Transverse colon (tissue), 4 donors: Measurements from ENCODE around the gene VEGFB.

ENCODE experiments used
- EP300 ChIP-seq: sonication (generic); formaldehyde crosslinking; IDR thresholded peaks from one replicate; pipeline ENCODE4 v1.6.1; 2017; ENCODE audit warnings: antibody characterized with exemption, low read depth
- POLR2A ChIP-seq: fragments of 450-650 bp; IDR thresholded peaks from one replicate; pipeline ENCODE4 v1.6.1; 2016; ENCODE audit warnings: antibody characterized with exemption, mild to moderate bottlenecking, moderate library complexity
- POLR2AphosphoS5 ChIP-seq, 3 donors: sonication (generic); formaldehyde crosslinking; IDR thresholded peaks; one replicate each; pipeline ENCODE4 v1.6.1; 2016; ENCODE audit warnings: antibody characterized with exemption in 3 of 3
- TF ChIP-seq, protein P1 (sequence below), 5 experiments: fragments of 200-600 bp in 3 of 5; fragments of 450-650 bp in 2 of 5; sonication (generic) in 3 of 5; IDR thresholded peaks; 1 replicate in 2 of 5; 2 replicates in 3 of 5; pipeline ENCODE4 v1.5.1; 2016 to 2017; ENCODE audit warnings: antibody characterized with exemption in 5 of 5, inconsistent platforms in 3 of 5, mild to moderate bottlenecking in 2 of 5, moderate library complexity in 1 of 5

DNA sequence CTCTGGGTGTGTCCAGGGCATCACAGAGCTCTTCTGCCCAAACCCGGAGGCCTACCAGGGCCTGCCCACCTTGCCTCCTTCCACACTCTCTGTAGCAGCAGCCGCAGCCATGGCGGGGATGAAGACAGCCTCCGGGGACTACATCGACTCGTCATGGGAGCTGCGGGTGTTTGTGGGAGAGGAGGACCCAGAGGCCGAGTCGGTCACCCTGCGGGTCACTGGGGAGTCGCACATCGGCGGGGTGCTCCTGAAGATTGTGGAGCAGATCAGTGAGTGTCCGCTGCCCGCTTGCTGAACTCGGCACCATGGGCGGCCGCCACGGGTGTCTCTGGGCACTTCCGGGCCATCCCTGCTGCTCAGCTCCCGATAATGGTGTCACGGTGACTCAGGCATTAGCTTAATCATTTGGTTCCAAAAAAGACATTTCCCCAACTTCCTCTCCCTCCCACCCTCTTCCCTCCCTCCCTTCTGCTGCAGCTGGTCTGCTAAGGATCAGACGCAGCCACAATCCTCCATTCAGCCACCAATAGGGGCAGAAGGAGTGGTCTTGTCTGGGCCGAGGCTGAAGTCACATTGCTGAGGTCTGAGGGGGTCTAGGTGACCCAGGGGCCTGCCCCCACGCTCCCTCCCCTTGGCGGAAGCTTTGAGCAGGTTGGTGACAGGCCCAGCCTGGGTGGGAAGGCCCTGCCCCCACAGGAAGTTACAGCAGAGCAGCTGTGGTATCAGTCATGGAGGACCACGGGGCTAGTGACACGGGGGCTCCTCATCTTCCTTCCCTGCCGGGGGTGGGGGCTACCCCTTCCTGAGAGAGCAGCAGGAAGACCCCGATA, 26.9 kb upstream of the VEGFB start:
- peak; percentile 21 for TF ChIP-seq POLR2A
- TF ChIP-seq, protein P1, sequence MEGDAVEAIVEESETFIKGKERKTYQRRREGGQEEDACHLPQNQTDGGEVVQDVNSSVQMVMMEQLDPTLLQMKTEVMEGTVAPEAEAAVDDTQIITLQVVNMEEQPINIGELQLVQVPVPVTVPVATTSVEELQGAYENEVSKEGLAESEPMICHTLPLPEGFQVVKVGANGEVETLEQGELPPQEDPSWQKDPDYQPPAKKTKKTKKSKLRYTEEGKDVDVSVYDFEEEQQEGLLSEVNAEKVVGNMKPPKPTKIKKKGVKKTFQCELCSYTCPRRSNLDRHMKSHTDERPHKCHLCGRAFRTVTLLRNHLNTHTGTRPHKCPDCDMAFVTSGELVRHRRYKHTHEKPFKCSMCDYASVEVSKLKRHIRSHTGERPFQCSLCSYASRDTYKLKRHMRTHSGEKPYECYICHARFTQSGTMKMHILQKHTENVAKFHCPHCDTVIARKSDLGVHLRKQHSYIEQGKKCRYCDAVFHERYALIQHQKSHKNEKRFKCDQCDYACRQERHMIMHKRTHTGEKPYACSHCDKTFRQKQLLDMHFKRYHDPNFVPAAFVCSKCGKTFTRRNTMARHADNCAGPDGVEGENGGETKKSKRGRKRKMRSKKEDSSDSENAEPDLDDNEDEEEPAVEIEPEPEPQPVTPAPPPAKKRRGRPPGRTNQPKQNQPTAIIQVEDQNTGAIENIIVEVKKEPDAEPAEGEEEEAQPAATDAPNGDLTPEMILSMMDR (IDR thresholded peaks at IDR 0.05), result no peak
- TF ChIP-seq POLR2AphosphoS5 (IDR thresholded peaks at IDR 0.05), result peak in 1 of 3 donors; percentile 10
- TF ChIP-seq EP300, result no peak
